OCI-LY1 (cell line): Measurements from ENCODE around the gene SOX5.

ENCODE experiments used
- CTCF ChIP-seq: fragments of 200-600 bp; sonication (generic), shearing (Covaris generic); IDR thresholded peaks from 2 replicates; pipeline ENCODE4 v1.5.1; 2017; ENCODE audit warnings: mild to moderate bottlenecking, antibody characterized with exemption, low read length, moderate library complexity, mixed read lengths
- EZH2 ChIP-seq: fragments of 200-600 bp; sonication (generic), shearing (Covaris generic); IDR thresholded peaks from 2 replicates; pipeline ENCODE4 v1.8.0; 2017; ENCODE audit warnings: borderline replicate concordance, mixed run types, mild to moderate bottlenecking, antibody characterized with exemption, low read length, moderate library complexity, mixed read lengths

GRCh38 chr12:23909551-23909950 is 39.9 kb downstream of the SOX5 start:
- TF ChIP-seq CTCF (no peak), EZH2 (no peak)
